GM21737 (cell line): ENCODE results near the gene DBF4B.

Experiments
- ATAC-seq: cut with Tn5 transposase; IDR thresholded peaks from one replicate; pipeline ENCODE4 v1.9.1; 2021; ENCODE audit warnings: mild to moderate bottlenecking, moderate library complexity; ENCODE audit not compliant: unreplicated experiment

The DBF4B gene

DNA sequence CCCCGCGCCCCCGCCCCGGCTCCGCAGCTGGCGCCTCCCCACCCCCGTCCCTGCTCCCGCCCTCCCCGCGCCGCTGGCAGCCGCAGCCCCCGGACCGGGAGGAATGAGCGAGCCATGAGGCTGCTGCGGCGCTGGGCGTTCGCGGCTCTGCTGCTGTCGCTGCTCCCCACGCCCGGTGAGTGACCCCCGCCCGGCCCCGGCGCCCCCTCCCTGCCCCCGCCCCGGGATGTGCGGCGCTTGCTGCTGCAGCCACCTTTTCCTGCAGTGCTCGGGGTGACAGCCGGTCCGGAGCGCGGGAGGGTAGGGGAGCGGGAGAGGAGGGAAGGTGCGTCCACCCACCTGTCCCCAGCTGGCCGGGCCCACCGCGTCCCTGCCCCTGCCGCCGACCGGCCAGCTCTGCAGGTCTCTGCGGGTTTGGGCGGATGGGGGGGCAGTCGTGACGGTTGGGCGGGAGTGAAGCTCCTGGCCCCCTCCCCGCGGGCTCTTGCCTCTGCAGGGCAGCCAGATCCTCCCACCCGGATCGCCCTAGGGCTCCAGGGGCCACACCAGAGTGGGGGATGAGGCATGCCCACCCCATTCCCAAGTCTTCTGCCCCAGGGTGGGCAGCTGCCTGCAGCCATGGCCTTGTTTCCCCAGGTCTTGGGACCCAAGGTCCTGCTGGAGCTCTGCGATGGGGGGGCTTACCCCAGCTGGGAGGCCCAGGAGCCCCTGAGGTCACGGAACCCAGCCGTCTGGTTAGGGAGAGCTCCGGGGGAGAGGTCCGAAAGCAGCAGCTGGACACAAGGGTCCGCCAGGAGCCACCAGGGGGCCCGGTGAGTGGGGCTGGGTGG is 50.8 kb downstream of the DBF4B start:
- no peak for ATAC-seq

DNA sequence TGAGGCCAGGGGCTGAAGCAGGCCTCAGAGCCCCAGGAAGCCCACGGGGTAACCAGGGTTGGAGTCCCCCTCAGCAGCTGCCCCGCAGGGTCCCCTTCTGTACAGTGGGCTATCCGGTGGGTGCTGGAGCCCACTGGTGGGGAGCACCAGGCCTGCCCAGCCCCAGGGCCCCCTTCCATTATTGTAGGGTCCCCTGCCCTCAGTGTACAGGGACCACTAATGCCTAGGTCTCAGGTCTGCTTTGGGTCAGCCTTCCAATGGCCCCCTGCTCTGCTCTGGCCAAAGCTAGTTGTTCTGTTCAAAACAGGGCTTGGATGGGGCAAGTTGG is 51.4 kb downstream of the DBF4B start:
- no peak for ATAC-seq

DNA sequence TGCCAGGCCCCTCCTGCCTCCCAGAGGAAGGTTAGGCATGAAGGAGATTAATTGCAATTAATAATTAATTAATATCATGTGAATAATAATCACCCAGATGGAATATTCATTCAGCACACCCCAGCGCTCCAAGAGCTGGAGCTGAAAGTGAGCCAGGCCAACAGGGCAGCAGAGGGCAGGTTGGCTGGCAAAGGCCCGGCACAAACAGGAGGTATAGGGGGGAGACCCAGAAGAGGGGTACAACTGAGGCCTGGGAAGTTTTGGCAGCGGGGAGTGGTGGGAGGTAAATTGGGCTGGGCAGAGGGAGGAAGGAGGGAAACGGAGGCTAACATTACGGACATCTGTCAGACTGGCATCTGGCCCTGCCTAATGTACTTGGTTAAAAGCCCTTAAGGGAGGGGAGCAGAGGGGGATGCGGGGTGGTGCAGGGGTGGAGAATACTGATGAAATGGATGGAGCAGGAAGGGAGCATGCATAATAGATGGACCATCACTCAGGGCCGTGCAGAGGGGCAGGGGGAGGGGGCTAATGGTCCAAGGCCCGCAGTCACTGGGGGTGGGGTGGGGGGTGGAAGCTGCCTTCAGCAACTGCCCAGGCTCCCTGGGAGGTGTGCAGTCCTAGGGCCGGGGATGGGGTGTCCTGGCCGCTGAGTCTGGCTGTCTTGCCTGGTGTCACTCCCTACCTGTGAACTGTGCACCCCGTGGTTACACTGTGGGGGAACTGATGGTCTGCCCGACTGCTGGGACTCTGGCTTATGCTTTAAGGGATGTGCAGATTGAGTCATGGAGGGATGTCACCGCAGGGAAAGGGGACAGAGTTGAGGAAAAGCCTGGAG is 52.2 kb downstream of the DBF4B start:
- ATAC-seq, result no peak

DNA sequence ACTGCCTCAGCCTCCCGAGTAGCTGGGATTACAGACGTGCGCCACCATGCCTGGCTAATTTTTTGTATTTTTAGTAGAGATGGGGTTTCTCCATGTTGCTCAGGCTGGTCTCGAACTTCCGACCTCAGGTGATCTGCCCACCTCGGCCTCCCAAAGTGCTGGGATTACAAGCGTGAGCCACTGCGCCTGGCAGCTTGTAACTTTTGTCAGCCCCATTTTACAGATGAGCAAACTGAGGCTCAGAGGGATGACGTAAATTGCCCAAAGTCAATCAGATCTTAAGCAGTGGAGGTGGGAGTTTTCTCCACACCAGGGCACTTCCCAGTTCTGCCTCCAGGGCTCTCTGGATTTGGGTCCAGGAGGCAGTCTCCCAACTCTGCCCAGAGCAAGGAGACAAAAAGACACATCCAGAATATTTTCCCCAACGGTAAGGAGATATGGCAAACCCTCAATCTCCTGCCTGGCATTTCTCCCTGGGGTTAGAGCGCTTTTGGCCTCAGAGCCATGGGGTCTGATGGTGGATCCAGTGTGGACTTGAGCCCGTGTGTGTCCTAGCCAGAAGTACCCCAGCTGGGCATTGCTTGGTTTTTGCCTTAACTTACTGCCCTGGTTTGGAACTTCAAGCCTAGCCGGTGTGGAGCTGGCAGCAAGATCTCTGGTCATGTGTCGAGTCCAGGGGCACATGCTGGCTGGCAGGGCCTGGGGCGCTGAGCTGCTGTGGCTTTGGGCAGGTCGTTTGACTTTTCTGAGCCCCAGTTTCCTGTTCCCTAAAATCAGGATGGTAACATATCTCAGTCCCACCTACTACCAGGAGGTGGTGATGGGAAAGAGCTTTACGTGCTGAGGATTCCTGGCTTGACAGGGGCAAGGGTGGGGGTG is 53.7 kb downstream of the DBF4B start:
- no peak for ATAC-seq

DNA sequence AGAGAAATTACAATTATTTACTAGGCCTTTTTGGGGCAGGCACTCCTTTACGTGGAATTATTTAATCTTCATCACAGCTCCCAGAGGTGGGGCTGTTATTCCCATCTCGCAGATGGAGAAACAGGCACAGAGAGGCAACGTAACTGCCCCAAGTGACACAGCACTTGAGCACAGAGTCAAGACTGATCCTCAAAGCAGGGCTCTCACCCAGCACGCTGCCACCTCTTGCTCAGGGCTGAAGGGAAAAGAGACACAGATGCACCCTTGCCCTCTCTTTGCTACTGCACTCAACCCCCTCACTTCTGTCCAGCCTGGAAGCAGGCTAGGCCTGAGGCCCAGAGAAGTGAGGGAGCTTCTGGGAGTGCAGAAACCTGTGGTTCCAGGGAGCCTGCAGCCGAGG is 54.7 kb downstream of the DBF4B start:
- ATAC-seq, result no peak

DNA sequence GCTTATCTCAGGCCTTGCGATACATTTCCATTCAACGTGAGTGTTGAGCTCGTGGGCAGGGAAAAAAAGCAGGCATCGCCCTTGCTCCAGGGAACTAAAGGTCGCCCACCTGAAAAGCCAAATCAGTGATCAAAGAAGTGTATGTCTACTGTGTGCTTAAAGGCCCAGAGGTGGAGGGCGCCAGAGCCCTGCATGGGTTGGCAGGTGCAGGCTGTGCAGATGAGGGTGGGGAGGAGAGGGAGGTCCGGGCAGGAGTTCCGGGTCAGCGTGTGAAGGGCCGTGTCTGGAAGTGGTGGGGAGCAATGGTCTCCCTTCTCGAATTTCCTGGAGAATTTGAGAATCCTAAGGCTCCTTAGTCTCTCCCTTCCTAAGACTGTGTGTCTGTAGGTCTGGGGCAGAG is 57.5 kb downstream of the DBF4B start:
- no peak for ATAC-seq

DNA sequence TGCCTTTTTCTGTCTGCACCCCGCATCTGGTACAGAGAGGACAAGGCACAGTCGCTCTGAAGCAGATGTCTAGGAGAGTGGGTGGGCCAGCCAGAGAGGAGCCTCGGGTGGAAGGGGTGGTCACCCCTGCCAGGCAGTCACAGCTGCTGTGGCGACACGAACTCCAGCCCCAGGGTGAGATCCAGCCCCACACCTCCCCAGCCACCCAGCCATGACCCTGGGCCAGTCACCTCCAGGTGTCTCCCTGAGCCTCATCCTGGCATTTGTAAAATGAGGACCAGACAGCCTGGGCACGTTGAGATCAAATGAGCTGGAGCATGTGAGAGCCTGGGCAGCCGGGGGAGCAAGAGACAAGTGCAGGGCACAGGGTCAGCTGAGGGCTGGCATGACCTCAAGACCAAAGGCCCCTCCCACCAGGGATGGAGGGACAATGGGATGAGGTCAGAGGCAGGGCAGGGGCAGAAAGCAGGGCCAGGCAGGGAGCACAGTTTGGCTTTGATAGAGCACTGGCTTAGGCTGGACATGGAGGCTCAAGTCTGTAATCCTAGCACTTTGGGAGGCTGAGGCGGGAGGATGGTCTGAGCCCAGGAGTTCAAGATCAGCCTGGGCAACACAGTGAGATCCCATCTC is 58.1 kb downstream of the DBF4B start:
- no peak for ATAC-seq

DNA sequence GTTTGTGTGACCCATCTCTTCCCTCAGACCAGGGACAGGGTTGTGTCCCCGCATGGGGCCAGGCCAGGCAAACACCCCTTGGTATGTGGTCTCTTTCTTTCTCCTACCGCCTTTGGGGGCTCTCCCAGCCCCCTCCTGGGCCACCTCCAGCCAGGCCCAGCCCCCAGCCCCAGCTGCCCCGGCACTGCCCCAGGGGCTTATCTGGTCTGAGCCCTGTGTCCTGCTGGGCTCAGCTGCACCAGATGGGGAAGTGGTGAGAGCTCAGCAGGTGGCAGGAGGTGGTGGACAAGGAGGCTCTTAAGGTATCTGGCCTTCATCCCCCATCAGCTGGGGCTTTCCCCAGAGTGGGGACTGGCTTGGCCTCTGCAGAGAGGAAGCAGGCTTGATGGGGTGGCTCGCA is 59.0 kb downstream of the DBF4B start:
- ATAC-seq, result no peak

DNA sequence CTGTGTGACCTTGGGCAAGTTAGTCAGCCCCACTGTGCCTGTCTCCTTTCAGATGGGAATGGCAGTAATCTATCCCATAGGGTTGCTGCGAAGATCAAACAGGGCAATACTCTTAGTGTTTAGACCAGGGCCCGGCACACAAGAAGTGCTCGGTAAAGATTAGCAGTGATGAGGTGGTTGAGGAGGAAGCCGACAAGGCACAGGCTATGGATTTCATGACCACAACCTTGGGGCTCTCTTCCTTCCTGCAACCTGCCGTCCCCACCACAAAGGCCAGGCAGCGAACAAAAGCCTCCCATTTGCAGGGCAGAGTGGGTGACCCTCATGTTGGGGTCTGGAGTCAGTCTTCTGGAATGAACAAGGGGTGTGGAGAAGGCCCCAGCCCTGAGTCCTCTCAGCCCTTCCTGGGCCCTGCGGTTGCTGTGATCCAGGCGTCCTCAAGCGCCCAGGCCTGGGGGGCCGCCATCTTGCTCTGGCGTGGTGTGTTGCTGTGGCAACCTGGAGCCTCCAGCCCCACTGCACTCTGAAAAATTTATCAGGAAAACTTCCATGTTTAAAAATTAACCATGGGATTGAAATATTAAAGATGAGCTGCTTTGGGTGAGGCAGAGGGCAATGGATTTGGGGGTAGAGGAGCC is 60.2 kb downstream of the DBF4B start:
- ATAC-seq, result no peak

DNA sequence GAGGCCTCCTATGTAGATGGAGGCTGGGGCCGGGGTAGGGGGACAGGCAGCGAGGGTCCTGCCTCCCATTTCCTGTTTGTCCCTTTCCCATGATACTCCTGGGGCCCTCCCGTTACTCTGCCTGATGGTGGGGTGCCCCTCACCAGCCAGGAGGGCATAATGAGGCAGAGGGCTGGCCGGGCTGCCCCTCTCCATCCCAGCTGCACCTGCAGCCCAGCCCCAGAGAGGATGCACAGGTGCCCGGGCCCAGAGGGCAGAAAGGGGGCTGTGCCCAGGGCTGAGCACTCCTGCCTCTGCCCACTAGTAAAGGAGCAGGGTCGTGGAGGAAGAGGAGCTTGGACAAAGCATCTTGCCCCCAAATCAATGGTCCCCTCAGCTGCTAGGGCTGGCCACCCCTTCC is 60.8 kb downstream of the DBF4B start:
- ATAC-seq, result no peak

DNA sequence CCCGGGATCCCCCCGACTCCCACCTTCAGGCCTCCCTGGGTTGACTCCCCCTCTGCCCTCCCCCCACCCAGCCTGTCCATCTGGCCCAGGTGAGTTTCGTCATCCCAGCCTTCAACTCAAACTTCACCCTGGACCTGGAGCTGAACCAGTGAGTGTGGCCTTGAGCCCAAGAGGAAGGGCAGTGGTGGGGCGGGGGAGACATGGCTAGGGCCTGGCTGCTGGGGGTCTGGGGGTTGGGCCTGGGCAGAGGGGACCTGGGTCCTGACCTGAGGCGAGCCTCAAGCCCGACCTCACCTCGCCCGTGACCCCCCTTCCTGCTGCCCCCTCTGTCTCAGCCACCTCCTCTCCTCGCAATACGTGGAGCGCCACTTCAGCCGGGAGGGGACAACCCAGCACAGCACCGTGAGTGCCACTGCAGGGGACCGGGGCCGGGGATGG is 61.2 kb downstream of the DBF4B start:
- ATAC-seq, result no peak

DNA sequence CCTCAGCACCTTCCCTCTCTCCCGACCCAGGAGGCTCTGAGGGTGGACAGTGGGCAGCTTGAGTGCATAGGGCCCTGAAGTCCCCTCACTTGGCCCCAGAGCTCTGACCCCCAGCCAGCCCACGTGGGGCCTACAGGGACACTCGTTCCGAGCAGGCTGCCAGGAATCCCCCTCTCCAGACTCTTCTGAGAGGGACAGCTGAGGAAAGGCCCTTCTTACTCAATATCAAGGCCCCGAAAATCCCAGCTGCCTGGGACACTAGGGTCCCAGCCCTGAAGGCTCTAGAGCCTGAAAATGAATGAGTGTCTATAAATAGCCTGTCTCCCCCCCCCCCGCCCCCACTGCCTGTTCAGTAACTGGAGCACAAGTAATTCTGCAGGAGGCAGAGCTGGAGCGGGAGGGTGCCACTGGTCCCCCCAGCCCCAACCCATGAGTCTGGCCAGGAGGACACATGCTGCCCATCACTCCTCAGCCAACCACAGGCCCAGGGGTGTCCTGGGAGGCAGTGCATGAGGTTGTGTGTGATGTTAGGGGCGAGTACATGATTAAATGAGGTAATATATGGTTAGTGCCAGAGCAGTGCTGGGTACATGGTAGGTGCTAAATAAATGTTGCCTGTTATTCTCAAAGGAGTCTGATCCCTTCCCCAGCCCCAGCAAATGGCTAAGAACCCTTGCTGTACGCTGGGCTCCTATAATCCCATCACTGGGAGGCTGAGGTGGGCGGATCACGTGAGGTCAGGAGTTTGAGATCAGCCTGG is 61.9 kb downstream of the DBF4B start:
- ATAC-seq, result no peak

DNA sequence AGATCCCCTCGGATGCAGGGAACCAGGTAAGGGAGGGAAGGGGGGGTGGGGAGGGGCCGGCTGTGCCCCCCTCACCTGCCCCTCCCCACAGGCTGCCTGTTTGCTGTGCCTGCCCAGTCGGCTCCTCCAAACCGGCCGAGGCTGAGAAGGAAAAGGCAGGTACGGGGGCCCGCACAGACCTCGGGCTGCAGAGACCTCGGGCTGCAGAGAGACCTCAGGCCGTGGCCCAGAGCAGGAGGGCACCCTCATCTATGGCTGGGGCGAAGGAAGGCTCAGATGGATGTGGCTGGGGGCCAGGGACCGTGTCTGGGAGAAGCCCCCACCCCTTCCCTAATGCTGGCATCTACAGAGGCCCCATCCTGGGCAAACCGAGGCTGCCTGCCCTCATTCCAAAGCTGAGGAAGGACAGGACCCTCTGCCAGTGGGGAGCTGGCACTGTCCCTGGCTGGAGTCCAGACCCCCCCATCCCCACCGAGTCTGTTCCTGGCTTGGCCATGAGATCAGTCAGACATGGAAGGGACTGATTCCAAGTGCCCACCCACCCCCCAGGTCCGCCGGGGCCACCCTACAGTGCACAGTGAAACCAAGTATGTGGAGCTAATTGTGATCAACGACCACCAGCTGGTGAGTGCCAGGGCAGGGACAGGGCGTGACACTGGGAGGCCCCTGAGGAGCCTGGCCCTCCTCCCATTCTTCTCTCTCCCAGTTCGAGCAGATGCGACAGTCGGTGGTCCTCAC is 64.0 kb downstream of the DBF4B start:
- ATAC-seq, result no peak

DNA sequence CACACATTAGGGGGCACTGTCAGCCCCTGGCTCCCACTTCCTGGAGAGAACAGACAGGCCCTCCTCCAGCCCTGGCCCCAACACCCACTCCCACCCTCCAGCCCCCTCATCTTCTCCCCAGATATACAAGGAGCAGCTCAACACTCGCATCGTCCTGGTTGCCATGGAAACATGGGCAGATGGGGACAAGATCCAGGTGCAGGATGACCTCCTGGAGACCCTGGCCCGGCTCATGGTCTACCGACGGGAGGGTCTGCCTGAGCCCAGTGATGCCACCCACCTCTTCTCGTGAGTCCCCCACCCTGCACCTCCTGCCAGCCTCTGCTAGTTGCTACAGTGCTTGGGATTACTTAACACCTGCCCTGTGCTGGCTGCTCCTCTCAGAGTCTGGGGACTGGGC is 64.7 kb downstream of the DBF4B start:
- ATAC-seq, result no peak

DNA sequence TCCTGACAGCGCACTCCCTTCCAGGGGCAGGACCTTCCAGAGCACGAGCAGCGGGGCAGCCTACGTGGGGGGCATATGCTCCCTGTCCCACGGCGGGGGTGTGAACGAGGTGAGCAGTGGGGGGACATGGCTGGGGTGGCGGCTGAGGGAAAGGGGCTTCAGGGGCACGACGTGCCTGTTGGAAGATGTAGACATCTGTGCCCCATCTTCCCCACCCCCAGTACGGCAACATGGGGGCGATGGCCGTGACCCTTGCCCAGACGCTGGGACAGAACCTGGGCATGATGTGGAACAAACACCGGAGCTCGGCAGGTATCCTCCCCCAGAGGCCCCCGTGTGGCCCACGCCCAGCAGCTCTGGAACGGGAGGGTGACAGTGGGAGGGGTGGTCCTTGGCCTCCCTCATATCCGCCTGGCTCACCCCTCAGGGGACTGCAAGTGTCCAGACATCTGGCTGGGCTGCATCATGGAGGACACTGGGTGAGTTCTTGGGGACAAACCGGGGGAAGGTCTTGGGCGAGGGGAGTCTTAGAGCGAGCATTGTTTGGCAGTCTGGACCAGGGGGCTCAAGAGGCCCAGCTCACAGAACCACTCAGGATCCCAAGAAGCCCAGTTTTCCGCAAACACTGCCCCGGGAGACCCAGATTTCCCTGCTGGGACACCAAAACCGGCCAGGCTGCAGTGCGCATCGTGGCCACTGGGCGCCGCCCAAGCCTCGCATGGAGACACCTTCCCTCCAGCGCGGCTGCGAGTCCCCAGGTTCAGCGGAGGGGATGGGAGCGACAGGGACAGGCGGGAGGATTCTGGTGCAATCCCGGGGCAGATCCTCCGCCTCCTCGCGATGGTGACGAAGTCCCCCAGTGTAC is 66.0 kb downstream of the DBF4B start:
- ATAC-seq, result peak; percentile 44

DNA sequence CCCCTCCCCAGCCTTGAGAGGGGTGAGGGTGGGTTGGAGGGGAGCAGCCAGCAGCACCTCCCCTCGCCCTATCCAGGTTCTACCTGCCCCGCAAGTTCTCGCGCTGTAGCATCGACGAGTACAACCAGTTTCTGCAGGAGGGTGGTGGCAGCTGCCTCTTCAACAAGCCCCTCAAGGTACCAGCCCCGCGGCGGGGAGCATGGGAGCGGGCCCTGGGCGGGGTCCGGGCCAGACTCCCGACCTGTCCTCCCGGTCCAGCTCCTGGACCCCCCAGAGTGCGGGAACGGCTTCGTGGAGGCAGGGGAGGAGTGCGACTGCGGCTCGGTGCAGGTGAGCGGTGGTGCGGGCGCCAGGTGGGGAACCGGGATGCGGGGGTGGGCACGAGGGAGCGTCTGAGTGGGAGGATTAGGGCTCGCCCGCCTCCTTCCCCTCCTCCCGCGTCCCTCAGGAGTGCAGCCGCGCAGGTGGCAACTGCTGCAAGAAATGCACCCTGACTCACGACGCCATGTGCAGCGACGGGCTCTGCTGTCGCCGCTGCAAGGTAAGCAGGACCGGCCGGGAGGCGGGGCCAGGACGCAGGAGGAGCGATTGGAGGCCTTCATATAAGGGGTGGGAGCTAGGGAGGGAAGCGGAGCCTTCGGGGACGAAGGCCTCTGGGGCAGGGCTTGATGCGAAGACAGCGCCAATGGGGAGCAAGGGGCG is 66.8 kb downstream of the DBF4B start:
- peak; percentile 86 for ATAC-seq

DNA sequence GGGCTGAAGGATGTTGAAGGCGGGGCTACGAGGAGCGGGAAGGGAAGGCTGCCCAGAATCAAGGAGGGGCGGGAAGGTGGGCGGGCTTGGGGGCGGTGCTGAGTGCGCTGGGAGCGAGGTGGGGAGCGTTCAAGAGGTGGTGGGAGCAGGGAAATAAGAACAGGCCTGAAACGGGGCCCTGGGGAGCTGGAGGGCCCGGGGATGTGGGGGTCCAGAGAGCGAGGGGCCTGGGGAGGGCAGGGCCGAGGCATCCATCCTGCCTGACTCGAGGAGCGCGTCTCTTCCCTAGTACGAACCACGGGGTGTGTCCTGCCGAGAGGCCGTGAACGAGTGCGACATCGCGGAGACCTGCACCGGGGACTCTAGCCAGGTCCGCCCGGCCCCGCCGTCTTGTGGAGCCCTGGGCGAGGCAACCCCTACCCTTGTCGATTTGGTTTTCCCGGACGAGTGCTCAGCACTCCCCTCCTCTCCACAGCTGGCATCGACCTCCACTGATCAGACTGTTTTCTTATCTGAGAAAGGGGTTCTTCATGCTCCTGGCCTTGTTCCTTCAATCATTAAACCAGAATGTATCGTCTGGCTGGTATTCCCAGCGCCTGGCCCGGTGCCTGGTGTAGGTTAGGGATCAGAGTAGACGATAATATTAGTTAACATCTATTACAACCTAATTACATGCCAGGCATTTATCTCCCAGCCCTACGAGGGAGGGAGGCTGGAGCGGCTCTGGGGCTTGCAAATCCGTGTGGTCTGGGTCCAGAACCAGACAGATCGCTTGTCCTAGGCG is 67.6 kb downstream of the DBF4B start:
- peak; percentile 5 for ATAC-seq
